Activated CD4-positive, alpha-beta T cell treated with anti-CD3 and anti-CD28 coated beads, Interleukin-2, amount 10 ng/mL, durations not matched to agents 24 days and 14 days (primary cell): ENCODE data around the gene DLG2. TPM values are rescaled to one million over a fixed set of nuclear protein-coding genes. Genes with fewer than 3 reads are reported as not detected.

Source experiments
- DNase-seq: peaks from one replicate; pipeline ENCODE4 v3.0.0; 2022
- H3K27ac Mint-ChIP-seq: one replicate; pipeline ENCODE4 v1.8.0; 2022; ENCODE audit warnings: mild to moderate bottlenecking, mixed read lengths
- H3K27me3 Mint-ChIP-seq: one replicate; pipeline ENCODE4 v1.8.0; 2022; ENCODE audit warnings: mixed read lengths
- H3K36me3 Mint-ChIP-seq: one replicate; pipeline ENCODE4 v1.8.0; 2022; ENCODE audit warnings: low read depth, mild to moderate bottlenecking, mixed read lengths
- H3K4me1 Mint-ChIP-seq: one replicate; pipeline ENCODE4 v1.8.0; 2021; ENCODE audit warnings: mixed read lengths
- H3K4me3 Mint-ChIP-seq: one replicate; pipeline ENCODE4 v1.8.0; 2022; ENCODE audit warnings: mild to moderate bottlenecking, moderate library complexity, mixed read lengths
- H3K9me3 Mint-ChIP-seq: one replicate; pipeline ENCODE4 v1.8.0; 2021; ENCODE audit warnings: mixed read lengths
- intact Hi-C: fragments of 100-400 bp; cut with micrococcal nuclease; formaldehyde crosslinking; loops from one replicate; pipeline ENCODE4 v1.15.1; 2023
- total RNA-seq: library from RNA; stranded (reverse); gene quantifications from 2 replicates; pipeline ENCODE4 v1.2.3, GENCODE V29; 2022

The DLG2 gene
- total RNA-seq, 1 donor from 2014 or later = 1.0 TPM

DNA sequence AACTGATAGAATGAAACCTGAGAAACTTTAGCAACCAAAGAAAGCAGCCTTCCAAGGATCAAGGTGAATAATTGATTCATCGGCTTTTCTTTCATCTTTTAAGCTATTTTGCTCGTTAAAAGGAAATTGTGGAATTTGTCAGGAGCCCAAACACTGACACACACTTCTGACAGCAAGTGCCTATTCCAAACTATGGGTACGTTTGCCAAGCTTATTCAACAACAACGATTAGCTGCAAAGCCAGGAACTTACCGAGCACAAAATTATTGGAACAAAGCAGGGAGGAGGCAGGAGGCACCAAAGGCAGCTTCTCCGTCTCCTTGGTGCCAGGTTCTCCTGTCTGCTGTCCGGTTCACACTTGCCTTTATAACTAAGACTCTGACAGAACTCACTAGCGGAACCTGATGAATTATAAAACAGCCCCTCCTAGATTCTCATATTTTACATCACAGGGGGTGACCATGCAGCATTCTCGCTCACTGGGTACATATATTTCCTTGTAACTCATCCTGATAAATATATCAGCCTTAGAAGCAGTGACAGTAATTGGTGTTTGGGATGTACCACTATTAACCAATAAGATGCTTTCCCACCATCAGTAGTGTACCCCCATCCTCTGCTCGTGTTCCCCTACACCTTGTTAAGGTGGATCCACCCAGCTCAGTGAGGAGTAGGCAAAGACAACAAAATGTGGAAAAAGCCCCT lies 1945.1 kb downstream of the DLG2 start:
- no peak overlapping the region for H3K27ac Mint-ChIP-seq
- no peaks in the 10 kb centered on the region for H3K9me3 Mint-ChIP-seq
- no peaks in the 10 kb centered on the region for H3K36me3 Mint-ChIP-seq
- H3K4me1 Mint-ChIP-seq = no peaks in the 10 kb centered on the region
- no peak for DNase-seq
- intact Hi-C loops = no loop called here
- H3K27me3 Mint-ChIP-seq = no peaks in the 10 kb centered on the region
- H3K4me3 Mint-ChIP-seq = no peak overlapping the region

DNA sequence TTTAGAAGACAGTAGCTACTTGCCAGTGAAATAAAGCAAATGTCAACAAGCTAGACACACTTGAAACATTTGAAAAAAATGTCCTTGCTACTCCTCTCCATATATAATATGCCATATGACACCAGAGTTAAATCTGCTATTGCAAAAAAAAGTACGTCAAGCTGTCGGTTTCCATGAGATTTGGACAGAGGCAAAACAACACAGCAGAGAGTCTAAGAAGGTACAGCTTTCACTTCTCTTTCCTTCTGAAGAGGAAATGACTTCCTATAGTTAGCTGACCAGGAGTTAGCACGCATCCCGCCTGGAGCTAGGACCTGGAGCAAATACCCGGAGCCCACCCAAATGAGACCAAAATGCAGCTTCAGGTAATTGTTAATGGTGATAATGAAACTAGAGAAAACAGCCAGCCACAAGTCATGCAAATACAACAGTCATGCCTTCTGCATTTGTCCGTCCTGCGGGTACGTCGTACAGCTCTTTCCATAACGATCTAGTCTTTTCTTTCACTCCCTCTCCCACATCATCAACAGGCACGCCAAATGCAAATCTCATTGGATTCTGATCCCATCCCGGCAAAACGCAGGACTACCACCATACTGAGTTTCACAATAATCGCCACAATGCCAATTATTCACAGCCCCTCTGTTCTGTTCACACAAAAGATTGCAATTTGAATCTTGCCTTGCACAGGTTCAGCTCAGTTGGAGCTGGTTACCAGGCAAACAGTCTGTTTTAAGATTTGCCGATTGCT lies 1945.9 kb downstream of the DLG2 start:
- H3K9me3 Mint-ChIP-seq = no peaks in the 10 kb centered on the region
- no peaks in the 10 kb centered on the region for H3K4me1 Mint-ChIP-seq
- no peaks in the 10 kb centered on the region for H3K36me3 Mint-ChIP-seq
- intact Hi-C loops = no loop called here
- no peaks in the 10 kb centered on the region for H3K27me3 Mint-ChIP-seq
- H3K27ac Mint-ChIP-seq = no peak overlapping the region
- no peak overlapping the region for H3K4me3 Mint-ChIP-seq
- no peak for DNase-seq

DNA sequence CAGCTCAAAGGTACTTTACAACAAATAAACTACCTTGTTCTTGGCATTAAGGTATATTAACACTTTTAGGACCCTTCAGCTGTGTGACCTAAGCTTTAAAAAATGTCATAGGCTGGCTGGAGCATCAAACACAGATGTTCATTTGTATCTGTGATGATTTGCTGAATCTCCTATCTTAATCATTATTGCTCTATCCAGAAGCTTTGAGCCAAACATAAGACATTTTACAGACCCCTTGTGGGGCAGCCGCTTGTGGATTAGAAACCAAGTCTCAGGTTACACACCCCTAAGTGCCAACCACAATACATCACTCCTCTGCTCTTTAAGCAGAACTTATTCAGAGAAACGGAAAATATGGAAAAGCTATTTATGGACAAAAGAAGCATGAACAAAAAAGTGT lies 1946.8 kb downstream of the DLG2 start:
- H3K27ac Mint-ChIP-seq = no peak overlapping the region

DNA sequence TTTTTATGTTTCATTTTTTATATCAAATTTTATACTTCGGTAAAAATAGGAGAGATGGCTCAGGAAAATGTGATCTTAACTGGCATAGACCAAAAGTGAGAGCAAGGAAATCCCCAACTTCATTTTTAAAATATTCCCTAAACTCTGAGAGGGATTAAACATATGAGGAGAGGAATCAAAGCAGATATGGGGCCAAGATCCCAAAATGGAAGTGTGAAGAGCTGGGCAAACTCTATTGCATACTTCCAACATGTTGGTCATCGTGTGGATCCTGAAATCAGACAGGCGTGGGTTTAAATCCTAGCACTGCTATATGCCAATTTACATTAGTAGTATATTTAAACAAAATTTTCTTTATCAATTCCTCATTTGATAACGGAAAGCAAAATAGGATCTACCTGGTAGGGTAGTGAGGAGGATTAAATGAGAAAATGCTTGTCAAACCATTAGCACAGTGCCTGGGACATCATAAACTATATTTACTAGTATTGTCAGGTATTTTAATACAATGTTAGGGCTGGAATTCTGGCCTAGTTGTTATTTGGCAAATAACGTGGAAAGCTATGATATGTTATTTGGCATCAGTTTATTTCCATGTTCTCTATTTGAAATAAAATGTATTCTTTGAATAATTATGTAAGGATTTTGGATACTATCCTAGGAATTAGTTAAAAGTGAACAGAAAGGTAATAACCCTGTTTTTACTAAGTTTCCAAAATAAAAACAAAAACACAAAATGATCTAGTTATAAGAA lies 1948.1 kb downstream of the DLG2 start:
- H3K4me3 Mint-ChIP-seq = no peak overlapping the region
- H3K9me3 Mint-ChIP-seq = no peaks in the 10 kb centered on the region
- no peaks in the 10 kb centered on the region for H3K27me3 Mint-ChIP-seq
- intact Hi-C loops = no loop called here
- H3K4me1 Mint-ChIP-seq = no peaks in the 10 kb centered on the region
- H3K27ac Mint-ChIP-seq = no peak overlapping the region
- no peak for DNase-seq
- H3K36me3 Mint-ChIP-seq = no peaks in the 10 kb centered on the region

More for the DNA sequence above, 1946.8 kb downstream of the DLG2 start:
- H3K36me3 Mint-ChIP-seq = no peaks in the 10 kb centered on the region
- intact Hi-C loops = no loop called here
- no peak overlapping the region for H3K4me3 Mint-ChIP-seq
- no peaks in the 10 kb centered on the region for H3K27me3 Mint-ChIP-seq
- no peak for DNase-seq
- no peaks in the 10 kb centered on the region for H3K9me3 Mint-ChIP-seq
- no peaks in the 10 kb centered on the region for H3K4me1 Mint-ChIP-seq

DNA sequence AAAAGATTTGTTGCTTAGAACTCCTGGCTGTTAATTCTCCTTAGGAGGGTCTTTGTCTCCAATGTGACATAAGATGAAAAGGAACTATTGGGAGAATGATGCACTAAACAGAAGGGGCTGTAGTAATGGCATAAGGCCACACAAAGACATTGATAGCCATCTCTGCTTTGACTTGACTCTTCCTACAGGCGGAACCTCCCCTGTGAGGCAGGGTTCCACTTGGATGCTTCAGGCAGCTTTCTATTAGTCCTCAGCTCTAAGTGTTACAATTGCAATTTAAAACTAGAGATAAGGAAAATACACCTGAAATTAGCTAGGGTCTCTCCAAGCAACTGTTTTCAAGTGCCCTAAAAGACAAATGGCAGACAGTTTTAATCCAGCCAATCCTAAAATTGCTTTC lies 1949.4 kb downstream of the DLG2 start:
- Mint-ChIP-seq H3K9me3 (no peaks in the 10 kb centered on the region), H3K27me3 (no peaks in the 10 kb centered on the region), H3K36me3 (no peaks in the 10 kb centered on the region), H3K27ac (no peak overlapping the region), H3K4me3 (no peak overlapping the region), H3K4me1 (no peaks in the 10 kb centered on the region)
- DNase-seq = no peak
- intact Hi-C loops = no loop called here

DNA sequence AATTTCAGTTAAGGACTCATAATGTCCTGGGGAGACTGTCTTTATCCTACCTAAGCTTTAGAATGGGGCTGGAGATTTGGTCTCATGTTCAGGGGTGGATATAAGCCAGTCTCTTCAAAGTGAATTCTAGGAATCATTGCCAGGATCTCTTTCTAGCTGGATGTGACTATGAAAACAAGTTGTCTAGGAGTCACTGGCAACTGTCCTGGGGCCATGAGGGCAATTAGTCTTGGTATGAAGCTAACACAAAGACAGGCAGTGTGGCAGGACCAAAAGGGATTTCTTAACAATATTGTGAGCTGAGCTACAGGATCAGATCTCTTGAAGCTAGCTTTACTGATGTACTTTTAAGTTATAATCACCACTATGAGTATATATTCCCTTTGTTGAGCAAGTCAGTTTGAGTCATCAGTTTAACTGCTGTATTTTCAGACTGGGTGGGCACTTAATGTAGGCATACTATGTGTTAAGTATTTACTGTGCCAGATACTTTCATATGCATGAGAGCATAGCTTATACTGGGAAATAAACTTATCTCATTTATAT lies 1951.0 kb downstream of the DLG2 start:
- no peak overlapping the region for H3K27ac Mint-ChIP-seq
- DNase-seq = no peak
- H3K9me3 Mint-ChIP-seq = no peaks in the 10 kb centered on the region
- H3K4me3 Mint-ChIP-seq = no peak overlapping the region
- H3K27me3 Mint-ChIP-seq = no peaks in the 10 kb centered on the region
- H3K36me3 Mint-ChIP-seq = no peaks in the 10 kb centered on the region
- intact Hi-C loops = no loop called here
- no peaks in the 10 kb centered on the region for H3K4me1 Mint-ChIP-seq

DNA sequence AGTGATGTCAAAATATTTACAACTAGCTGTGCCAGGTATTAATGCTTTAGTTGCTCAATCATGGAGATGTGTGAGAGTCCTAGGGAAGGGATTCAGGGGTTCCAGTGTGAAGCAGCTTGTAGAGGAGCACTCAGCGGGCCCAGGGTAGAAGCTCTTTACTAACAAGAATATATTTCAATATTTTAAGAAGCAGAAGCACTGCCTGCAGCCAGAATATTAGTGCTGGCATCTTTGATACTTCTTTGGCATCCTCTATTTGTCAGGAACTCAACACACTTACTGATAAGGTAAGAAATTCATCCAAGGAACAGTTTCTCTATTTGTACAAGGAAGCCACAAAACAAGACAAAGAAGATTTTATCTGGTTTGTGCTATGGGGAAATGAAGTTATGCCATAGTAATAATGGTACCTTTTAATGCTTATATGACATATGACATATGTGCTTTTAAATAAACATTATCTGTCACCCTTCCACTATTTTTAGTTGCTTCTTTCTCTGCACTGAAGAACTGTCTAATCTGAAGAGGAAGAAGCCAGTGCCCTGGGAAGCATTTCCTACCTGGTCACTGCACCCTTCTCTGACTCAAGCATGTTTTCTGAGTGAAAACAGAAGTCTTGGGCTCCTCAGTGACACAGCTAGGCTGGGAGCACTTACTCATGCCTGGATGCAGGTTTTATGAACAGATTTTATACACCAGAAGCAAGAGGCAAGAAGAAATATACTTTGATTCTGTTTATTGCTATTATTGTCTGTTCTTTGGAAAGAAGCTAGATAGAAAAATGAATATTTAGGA lies 1952.8 kb downstream of the DLG2 start:
- Mint-ChIP-seq H3K4me1 (no peaks in the 10 kb centered on the region), H3K27ac (no peak overlapping the region), H3K4me3 (no peak overlapping the region), H3K27me3 (no peaks in the 10 kb centered on the region), H3K36me3 (no peaks in the 10 kb centered on the region), H3K9me3 (no peaks in the 10 kb centered on the region)
- intact Hi-C loops = no loop called here
- no peak for DNase-seq

DNA sequence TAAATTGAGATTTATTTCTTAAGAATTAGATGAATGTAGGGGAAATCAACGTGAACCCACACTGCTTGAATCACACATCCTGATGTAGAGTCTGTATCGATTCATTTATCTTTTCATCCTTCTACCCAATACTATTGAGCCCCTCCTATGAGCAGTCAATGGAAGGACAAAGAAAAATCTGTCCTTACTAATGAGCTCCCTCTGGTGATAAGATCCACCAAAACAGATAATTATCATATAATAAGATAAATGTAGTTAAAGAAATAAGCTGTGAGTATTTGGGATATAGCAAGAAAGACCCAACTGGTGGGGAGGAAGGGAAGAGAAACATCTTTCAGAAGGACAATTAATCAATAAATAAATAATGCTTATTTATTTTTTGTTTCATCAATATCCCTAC lies 1955.9 kb downstream of the DLG2 start:
- Mint-ChIP-seq H3K9me3 (no peaks in the 10 kb centered on the region), H3K4me1 (no peaks in the 10 kb centered on the region), H3K36me3 (no peaks in the 10 kb centered on the region), H3K27me3 (no peaks in the 10 kb centered on the region), H3K4me3 (no peak overlapping the region), H3K27ac (no peak overlapping the region)
- no peak for DNase-seq
- intact Hi-C loops = no loop called here

DNA sequence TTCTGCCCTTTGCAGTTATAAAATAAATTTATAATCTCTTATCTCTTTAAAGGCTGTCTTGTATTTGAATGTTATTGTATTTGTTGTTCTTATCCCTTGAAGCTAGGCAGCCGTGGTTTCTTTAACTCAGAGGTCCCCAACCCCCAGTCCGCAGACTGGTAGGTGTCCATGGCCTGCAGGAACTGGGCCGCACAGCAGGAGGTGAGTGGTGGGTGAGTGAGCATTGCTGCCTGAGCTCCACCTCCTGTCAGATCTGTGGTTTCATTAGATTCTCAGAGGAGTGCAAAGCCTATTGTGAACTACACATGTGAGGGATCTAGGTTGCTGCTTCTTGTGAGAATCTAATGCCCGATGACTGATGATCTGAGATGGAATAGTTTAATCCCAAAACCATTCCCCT lies 1961.0 kb downstream of the DLG2 start:
- H3K9me3 Mint-ChIP-seq = no peaks in the 10 kb centered on the region
- intact Hi-C loops = no loop called here
- H3K36me3 Mint-ChIP-seq = no peaks in the 10 kb centered on the region
- H3K4me1 Mint-ChIP-seq = no peaks in the 10 kb centered on the region
- DNase-seq = no peak
- no peak overlapping the region for H3K4me3 Mint-ChIP-seq
- H3K27ac Mint-ChIP-seq = no peak overlapping the region
- H3K27me3 Mint-ChIP-seq = no peaks in the 10 kb centered on the region

DNA sequence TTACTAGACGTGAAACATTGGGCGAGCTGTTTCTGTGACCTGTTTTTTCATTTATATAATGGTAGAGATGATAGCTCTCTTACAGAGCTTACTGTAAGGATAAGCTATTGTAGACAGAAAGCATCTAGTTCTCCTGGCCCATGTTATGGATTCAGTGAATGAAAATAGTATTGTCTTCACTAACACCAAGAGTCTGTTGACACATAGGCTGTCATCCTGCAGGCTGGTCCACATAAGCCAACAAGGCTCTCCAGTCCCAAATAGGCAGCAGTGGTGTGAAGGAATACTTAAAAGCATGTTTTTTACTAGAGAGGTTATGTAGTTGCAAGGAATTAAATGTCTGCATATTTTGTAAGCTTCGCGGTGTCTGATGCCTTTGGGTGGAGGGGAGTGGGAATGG lies 1963.2 kb downstream of the DLG2 start:
- H3K36me3 Mint-ChIP-seq = no peaks in the 10 kb centered on the region
- H3K4me1 Mint-ChIP-seq = no peaks in the 10 kb centered on the region
- intact Hi-C loops = no loop called here
- H3K27me3 Mint-ChIP-seq = peaks cover 2% of the 10 kb centered on the region
- H3K9me3 Mint-ChIP-seq = no peaks in the 10 kb centered on the region
- no peak for DNase-seq
- no peak overlapping the region for H3K4me3 Mint-ChIP-seq
- H3K27ac Mint-ChIP-seq = no peak overlapping the region

DNA sequence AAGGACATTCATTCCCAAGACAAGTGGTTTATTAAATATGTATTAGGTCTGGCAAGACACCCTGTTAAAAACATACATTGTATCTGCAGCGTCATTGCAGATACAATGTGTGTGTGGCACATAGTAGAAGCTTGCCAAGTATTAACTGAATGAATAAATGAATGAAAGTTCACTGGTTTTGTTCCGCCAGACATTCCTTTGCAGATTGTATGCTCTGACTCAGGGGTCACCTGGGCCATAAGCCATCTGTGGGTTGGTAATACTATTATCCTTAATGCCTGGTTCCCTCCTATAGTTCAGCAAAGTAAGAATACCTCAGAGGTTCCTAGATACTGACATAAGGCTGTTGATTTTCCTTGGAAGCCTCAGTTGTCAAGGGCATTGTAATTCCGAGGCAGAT lies 1963.7 kb downstream of the DLG2 start:
- intact Hi-C loops = no loop called here
- H3K9me3 Mint-ChIP-seq = no peaks in the 10 kb centered on the region
- no peak overlapping the region for H3K27ac Mint-ChIP-seq
- H3K36me3 Mint-ChIP-seq = no peaks in the 10 kb centered on the region
- H3K27me3 Mint-ChIP-seq = peaks cover 2% of the 10 kb centered on the region
- no peak overlapping the region for H3K4me3 Mint-ChIP-seq
- no peak for DNase-seq
- H3K4me1 Mint-ChIP-seq = no peaks in the 10 kb centered on the region

DNA sequence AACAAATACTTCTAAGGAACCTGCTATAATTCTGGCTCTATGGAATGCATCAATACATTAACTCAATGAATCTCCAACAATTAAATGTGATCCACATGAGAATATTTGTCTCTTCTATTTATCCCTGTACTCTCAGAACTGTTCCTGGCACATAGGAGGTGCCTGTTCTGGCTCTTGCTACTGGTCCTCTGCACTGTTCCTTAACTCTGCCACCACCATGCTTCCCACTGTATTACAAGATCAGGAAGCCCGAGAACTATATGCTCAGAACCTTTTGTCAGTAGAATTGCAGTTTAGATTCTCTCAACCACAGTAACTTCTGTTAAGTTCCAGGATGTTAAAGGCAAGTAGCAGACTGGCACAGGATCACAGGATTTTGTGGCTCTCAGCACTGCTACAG lies 1964.7 kb downstream of the DLG2 start:
- H3K9me3 Mint-ChIP-seq = no peaks in the 10 kb centered on the region
- intact Hi-C loops = no loop called here
- no peaks in the 10 kb centered on the region for H3K4me1 Mint-ChIP-seq
- no peak for DNase-seq
- H3K4me3 Mint-ChIP-seq = no peak overlapping the region
- no peaks in the 10 kb centered on the region for H3K36me3 Mint-ChIP-seq
- peaks cover 2% of the 10 kb centered on the region for H3K27me3 Mint-ChIP-seq
- H3K27ac Mint-ChIP-seq = no peak overlapping the region

DNA sequence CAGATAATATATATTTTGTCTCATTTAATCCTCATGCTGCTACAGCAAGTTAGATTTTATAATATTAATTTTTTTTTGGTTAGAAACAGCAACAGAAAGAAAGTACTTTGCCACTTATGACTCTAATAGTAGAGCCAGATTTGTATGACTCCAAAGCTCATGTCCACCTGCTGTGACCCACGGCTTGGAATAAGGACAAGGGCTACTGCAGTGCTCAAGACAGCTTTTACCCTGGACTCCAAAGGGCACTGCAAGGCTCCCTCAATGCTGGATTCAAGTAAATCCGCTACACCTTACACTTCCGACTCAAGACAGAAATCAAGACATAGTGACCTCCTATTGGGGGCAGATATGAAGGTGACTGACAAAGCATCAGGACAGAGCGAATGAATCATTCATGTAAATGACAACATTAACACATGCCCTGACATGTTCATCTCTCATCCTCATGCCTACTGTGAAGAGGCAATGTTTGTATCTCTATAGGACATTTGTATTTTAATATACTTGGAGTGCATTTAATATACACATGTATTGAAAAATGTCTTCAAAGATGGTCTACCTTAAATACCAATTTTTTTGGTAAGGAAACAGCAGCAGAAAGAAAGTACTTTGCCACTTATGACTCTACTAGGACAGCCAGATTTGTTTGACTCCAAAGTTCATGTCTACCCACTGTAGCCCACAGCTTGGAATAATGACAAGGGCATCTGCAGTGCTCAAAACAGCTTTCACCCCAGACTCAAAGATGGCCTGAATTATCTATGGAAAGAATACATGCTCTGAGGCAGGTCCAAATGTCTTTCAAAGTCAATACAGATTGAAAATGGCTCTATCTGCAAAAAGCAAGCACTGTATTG lies 1965.4 kb downstream of the DLG2 start:
- intact Hi-C loops = no loop called here

More for the DNA sequence above, 1965.4 kb downstream of the DLG2 start:
- peaks cover 2% of the 10 kb centered on the region for H3K27me3 Mint-ChIP-seq
- DNase-seq = peak; percentile 25
- no peaks in the 10 kb centered on the region for H3K36me3 Mint-ChIP-seq
- no peak overlapping the region for H3K27ac Mint-ChIP-seq
- H3K4me1 Mint-ChIP-seq = no peaks in the 10 kb centered on the region
- H3K4me3 Mint-ChIP-seq = no peak overlapping the region
- no peaks in the 10 kb centered on the region for H3K9me3 Mint-ChIP-seq
